Activated CD8-positive, alpha-beta T cell treated with anti-CD3 and anti-CD28 coated beads for 36 hours (primary cell): ENCODE measurements around the gene PRKCQ. TPM values are rescaled to one million over a fixed set of nuclear protein-coding genes. Genes with fewer than 3 reads are reported as not detected.
A peak's percentile ranks its signal among the peaks of the same experiment; 100 is the strongest.
"Not testable (repeated sequence)": the region's sequence is repeated elsewhere in the genome, so short reads cannot be mapped to it uniquely, and the experiment has no call there.

Source experiments
- ATAC-seq: fragments of 200-7000 bp; cut with Tn5 transposase; one replicate; pipeline ENCODE4 v1.10.0; 2021; ENCODE audit warnings: mild to moderate bottlenecking, moderate library complexity
- CTCF ChIA-PET: fragments of 350-600 bp; sonication (Branson Sonifier 250); formaldehyde crosslinking; loops from one replicate; lab custom pipeline; 2021; ENCODE audit warnings: antibody characterized with exemption; lab: Charles Lee
- POLR2A ChIA-PET: fragments of 350-600 bp; sonication (Branson Sonifier 250); formaldehyde crosslinking; loops from one replicate; lab custom pipeline; 2021; ENCODE audit warnings: antibody characterized with exemption; lab: Charles Lee
- DNase-seq: peaks from one replicate; pipeline ENCODE4 v3.0.0-alpha.2; 2020
- H3K27ac Mint-ChIP-seq: one replicate; pipeline ENCODE4 v1.8.0; 2021; ENCODE audit warnings: mild to moderate bottlenecking, mixed read lengths
- H3K27me3 Mint-ChIP-seq: one replicate; pipeline ENCODE4 v1.8.0; 2021; ENCODE audit warnings: mixed read lengths
- H3K36me3 Mint-ChIP-seq: one replicate; pipeline ENCODE4 v1.8.0; 2021; ENCODE audit warnings: low read depth, mixed read lengths
- H3K4me1 Mint-ChIP-seq: one replicate; pipeline ENCODE4 v1.8.0; 2021; ENCODE audit warnings: low read depth, mixed read lengths
- H3K4me3 Mint-ChIP-seq: one replicate; pipeline ENCODE4 v1.8.0; 2021; ENCODE audit warnings: mild to moderate bottlenecking, moderate library complexity, mixed read lengths
- H3K9me3 Mint-ChIP-seq: one replicate; pipeline ENCODE4 v1.8.0; 2021; ENCODE audit warnings: mixed read lengths
- CTCF ChIP-seq: fragments of 200-600 bp; IDR thresholded peaks from one replicate; pipeline ENCODE4 v1.8.0; 2022; ENCODE audit warnings: antibody characterized with exemption, mild to moderate bottlenecking
- intact Hi-C: fragments of 100-400 bp; cut with micrococcal nuclease; formaldehyde crosslinking; loops from one replicate; pipeline ENCODE4 v1.10.0; 2022
- total RNA-seq, 2 experiments: library from RNA; stranded (reverse); gene quantifications; one replicate each; pipeline ENCODE4 v1.2.3, GENCODE V29; 2021

Gene PRKCQ
- total RNA-seq, 2 experiments from 2014 or later: 46.3 to 47.1 TPM

DNA sequence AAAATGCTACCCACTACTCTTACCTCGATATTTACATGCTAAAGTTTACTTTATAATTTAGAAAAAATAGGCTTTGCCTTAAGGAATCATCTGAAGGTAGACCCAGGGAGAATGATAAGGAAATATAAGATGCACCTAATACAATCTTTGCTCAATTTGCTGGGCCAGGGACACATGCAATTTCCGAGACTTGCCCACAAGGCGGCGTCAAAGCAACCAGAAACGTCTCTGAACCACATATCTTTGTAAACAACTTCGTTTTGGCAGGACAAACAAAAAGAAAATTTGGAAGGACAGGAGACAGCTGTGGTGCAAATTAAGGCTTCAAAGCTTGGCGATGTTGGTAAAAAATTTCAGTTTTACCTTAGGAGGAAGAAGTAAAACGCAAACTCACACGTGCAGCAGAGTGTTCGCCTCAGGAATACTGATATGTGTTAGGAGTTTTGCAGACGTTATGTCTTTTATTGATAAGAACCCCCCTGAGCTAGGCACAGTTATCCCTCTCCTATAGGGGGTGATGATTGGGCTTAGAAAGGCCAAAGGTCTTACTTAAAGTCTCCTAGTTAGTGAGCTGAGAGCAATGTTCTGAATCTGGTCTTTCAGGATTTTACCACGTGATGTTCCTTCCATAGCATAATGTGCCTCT, 134.3 kb downstream of the PRKCQ start:
- Mint-ChIP-seq H3K36me3 (peaks cover 50% of the 10 kb centered on the region), H3K4me3 (no peak overlapping the region), H3K27ac (peak overlapping the region; percentile 16), H3K27me3 (no peaks in the 10 kb centered on the region), H3K9me3 (no peaks in the 10 kb centered on the region), H3K4me1 (peaks cover 37% of the 10 kb centered on the region)
- ChIA-PET POLR2A (interaction anchor here (1.6 kb wide), 1 partner anchor 18 kb away, joined by 4 read pairs; no protein-coding TSS in a partner anchor), CTCF (interaction anchor here (0.6 to 3.1 kb wide), 57 partner anchors 10 to 236 kb away, joined by 3 to 20 read pairs (median 4); partner anchors contain the start of gene PRKCQ)
- TF ChIP-seq CTCF: peak; percentile 81
- ATAC-seq (peak; percentile 68), DNase-seq (peak; percentile 80)
- intact Hi-C loops: no loop called here

- CTCF ChIA-PET: interaction anchor here (1.4 to 1.9 kb wide), 4 partner anchors 30 to 239 kb away, joined by 3 to 7 read pairs (median 6); no protein-coding TSS in a partner anchor
- H3K4me3 Mint-ChIP-seq, H3K27ac Mint-ChIP-seq, intact Hi-C loops, H3K27me3 Mint-ChIP-seq, H3K9me3 Mint-ChIP-seq: not testable (repeated sequence)
- POLR2A ChIA-PET: interaction anchor here (0.7 kb wide), 1 partner anchor 442 kb away, joined by 3 read pairs; no protein-coding TSS in a partner anchor
- Mint-ChIP-seq H3K4me1 (peaks cover 31% of the 10 kb centered on the region), H3K36me3 (peaks cover 70% of the 10 kb centered on the region)
- peak; percentile 34 for ATAC-seq
- DNase-seq: peak; percentile 11
These were observed 140.2 kb downstream of the PRKCQ start for GRCh38 chr10:6439875-6440274.

GRCh38 chr10:6431861-6432260, 148.2 kb downstream of the PRKCQ start:
- Mint-ChIP-seq H3K36me3 (peaks cover 46% of the 10 kb centered on the region), H3K9me3 (no peaks in the 10 kb centered on the region), H3K4me1 (no peaks in the 10 kb centered on the region), H3K4me3 (no peak overlapping the region), H3K27me3 (no peaks in the 10 kb centered on the region), H3K27ac (no peak overlapping the region)
- no peak for TF ChIP-seq CTCF
- ATAC-seq (no peak), DNase-seq (no peak)
- ChIA-PET POLR2A (no interaction called here), CTCF (interaction anchor here (1.1 kb wide), 1 partner anchor 13 kb away, joined by 3 read pairs; no protein-coding TSS in a partner anchor)
- intact Hi-C loops: no loop called here

DNA sequence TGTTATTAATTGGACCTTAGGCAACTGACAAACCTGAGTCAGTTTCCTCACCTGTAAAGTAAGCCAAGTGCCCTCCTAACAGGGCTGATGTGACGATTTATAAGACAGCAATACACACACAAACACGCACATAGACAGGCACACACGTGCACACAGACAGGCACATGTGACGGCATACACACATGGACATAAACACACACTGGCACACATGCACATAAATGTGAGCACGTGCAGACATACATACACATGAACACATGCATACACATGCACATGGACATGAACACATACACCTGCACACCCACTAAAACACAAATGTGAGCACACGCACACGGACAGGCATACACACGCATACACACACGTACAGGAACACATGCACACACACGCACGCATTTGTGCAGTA, 148.9 kb downstream of the PRKCQ start:
- Mint-ChIP-seq H3K27ac (no peak overlapping the region), H3K27me3 (no peaks in the 10 kb centered on the region), H3K36me3 (peaks cover 41% of the 10 kb centered on the region), H3K4me1 (peaks cover 3% of the 10 kb centered on the region), H3K4me3 (no peak overlapping the region), H3K9me3 (no peaks in the 10 kb centered on the region)
- DNase-seq (no peak), ATAC-seq (no peak)
- ChIA-PET CTCF (interaction anchor here (0.8 kb wide), 1 partner anchor 29 kb away, joined by 3 read pairs; no protein-coding TSS in a partner anchor), POLR2A (no interaction called here)
- intact Hi-C loops: no loop called here
- TF ChIP-seq CTCF: no peak

DNA sequence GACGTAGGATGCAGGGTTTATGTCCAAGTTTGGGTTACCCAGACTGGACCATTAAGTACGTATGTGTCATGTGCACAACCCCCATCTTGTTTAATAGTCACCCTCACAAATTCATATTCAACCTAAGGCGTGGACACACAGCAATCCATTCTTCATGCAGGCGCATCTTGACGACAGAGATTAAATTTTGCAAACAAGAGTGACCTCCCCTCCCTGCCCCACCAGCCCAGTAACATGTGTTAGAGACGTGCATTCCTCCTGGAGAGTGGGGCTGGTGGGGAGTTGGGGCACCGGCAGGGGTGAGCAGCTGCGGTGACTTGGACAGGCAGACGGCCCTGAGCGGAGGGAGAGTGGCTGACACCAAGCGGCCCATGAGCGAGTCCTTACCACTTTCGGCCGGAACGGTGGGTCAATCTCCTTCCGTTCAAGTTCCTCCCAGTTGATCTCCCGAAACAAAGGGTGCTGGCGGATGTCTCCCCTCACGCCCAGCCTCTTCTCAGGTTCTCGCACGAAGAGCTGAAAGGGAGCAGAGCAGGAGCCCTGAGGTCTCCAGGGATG, 149.6 kb downstream of the PRKCQ start:
- DNase-seq (no peak), ATAC-seq (no peak)
- no peaks in the 10 kb centered on the region for H3K9me3 Mint-ChIP-seq
- CTCF ChIA-PET: interaction anchor here (0.7 to 0.8 kb wide), 2 partner anchors 28 to 237 kb away, joined by 3 read pairs; no protein-coding TSS in a partner anchor
- peaks cover 40% of the 10 kb centered on the region for H3K36me3 Mint-ChIP-seq
- peaks cover 8% of the 10 kb centered on the region for H3K4me1 Mint-ChIP-seq
- no peak overlapping the region for H3K4me3 Mint-ChIP-seq
- TF ChIP-seq CTCF: no peak
- intact Hi-C loops: no loop called here
- no peaks in the 10 kb centered on the region for H3K27me3 Mint-ChIP-seq
- POLR2A ChIA-PET: interaction anchor here (0.6 kb wide), 1 partner anchor 163 kb away, joined by 3 read pairs; no protein-coding TSS in a partner anchor
- peak overlapping the region; percentile 62 for H3K27ac Mint-ChIP-seq
